ENCODE data around the gene GINS1.

DNA sequence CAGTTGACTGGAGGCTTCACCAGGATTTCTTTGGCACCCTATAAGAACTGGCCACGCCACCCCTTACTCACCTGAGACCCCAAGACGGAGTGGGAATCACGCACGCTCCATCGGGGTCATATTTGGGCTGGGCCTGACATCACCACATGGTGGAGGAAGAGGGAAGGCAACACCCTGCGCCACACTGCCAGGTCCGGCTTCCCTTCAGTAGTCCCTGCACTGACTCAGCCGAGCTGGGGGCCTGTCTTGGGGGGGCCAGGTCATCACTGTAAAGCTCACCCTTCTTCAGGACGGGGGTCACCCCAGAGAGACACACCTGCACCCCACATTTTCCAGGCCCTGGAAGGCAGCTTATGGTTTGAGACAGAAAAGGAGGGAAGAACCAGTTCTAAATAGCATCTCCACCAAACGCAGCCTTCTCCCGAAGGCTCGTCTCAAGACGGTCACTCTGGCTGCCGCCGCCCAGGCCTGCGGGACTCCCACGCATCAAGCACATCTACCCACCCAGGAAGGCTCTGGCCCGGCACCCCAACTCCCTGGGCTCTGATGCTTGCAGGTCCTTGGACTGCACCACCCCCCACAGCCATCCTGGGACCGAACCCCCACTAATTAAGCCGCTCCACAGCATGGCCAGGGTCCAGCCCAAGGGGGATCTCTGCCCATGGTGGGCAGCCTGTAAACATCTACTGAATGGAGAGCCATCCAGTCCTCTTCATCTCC, 51.8 kb downstream of the GINS1 start:
- TF ChIP-seq, protein P1, sequence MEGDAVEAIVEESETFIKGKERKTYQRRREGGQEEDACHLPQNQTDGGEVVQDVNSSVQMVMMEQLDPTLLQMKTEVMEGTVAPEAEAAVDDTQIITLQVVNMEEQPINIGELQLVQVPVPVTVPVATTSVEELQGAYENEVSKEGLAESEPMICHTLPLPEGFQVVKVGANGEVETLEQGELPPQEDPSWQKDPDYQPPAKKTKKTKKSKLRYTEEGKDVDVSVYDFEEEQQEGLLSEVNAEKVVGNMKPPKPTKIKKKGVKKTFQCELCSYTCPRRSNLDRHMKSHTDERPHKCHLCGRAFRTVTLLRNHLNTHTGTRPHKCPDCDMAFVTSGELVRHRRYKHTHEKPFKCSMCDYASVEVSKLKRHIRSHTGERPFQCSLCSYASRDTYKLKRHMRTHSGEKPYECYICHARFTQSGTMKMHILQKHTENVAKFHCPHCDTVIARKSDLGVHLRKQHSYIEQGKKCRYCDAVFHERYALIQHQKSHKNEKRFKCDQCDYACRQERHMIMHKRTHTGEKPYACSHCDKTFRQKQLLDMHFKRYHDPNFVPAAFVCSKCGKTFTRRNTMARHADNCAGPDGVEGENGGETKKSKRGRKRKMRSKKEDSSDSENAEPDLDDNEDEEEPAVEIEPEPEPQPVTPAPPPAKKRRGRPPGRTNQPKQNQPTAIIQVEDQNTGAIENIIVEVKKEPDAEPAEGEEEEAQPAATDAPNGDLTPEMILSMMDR (IDR thresholded peaks at IDR 0.05 in 8 of 11, conservative IDR thresholded peaks at IDR 0.05 in 3 of 11) = no peak
- no peak for TF ChIP-seq POLR2A (IDR thresholded peaks at IDR 0.05)
